GM21825 (cell line): ENCODE results near the gene AP2B1.

Experiments used
- ATAC-seq: cut with Tn5 transposase; IDR thresholded peaks from one replicate; pipeline ENCODE4 v1.9.1; 2021; ENCODE audit warnings: mild to moderate bottlenecking, moderate library complexity; ENCODE audit not compliant: unreplicated experiment

Gene AP2B1

DNA sequence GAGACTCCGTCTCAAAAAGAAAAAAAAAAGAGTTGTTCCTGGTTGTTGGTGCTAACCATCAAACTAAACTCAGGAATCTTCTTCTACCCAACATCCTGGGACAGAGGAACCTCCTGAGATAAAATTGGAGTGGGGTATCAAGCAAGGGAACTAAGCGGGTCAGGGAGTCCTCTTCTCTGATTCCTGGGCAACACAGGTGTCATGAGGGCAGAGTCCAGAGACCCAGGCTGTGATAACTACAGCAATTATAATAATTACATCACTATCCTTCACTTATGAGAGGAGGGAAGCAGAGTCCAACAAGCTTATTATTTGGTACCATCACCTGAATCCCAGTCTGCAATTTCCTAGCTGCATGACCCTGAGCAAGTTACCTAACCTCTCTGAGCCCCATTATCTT, 181.7 kb downstream of the AP2B1 start:
- no peak for ATAC-seq

DNA sequence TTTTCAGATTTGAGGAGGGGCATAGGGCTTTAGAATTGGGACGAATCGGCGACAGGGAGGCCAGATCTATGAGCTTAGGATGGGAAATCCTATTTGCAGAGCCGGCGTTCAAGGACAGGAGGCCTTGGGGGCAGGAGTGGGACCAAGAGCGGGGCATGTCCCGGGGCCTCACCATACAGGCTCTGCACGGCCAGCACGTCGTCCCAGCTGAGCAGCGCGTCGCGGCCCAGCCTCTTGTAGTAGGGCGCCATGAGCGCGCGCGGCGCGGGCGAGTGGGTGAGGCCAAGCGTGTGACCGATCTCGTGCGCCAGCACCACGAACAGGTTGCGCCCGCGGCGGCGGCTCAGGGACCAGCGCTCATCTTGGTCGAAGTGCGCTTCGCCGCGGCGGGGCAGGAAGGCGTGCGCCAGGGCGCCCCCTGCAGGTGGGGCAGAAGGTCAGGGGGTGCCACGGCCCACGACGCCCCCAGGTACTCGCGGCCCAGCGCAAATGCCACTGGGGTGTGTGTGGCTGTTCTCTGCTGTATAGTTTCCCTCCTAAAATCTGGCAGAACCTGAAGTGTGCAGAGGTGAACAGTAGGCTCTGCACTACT, 182.9 kb downstream of the AP2B1 start:
- no peak for ATAC-seq

DNA sequence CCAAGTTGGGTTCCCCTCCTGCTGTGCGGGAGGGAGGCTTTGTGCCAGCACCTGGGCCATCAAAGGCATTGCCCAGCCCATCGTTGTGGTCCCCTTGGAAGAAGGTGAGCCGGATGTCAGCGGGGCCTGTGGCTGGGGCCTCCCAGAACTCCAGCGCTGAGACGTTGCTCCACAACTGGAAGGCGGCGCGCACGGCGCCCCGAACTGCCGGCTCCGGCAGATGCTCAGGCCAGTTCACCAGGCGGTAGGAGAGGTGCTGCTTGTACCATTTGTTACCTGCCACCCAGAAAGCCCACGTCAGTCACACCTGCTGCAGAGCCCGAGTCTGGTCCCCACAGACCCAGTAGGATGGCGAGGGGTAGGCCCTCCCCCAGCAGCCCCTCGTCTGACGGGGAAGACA, 186.0 kb downstream of the AP2B1 start:
- ATAC-seq = no peak

DNA sequence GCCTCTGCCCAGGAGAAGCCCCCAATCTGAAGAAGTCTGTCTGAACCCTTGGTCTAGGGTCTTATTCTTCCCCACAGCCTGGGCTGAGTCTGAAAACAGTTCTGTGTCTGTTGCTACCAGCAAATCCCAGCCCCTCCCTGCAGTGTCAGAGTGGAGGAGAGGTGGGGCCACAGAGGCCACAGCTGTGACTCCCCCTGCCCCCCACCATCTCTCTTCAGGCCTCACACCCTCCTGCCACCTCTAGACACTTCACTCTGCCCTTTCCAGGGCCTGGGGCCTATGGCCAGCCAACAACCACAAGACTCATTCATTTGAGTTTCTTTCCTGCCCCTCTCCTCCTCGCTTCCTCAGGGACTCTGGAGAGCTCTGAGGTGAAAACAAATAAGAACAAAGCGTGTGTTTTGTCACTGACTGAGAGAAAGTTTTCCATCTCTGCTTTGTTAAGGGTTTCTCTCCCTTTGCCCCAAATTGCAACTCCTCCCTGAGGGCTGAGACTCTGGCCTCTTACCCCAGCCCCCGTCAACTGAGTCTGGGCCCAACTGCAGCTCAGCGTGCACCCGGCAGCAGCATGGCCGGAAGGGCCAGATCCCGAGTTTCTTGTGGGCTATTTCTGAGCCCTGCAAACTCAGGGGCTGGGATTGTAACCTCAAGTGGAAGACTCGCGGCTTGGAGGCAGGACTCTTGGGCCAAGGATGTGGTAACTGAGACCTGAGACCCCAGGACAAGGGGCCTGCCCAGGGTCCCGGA, 186.7 kb downstream of the AP2B1 start:
- no peak for ATAC-seq

DNA sequence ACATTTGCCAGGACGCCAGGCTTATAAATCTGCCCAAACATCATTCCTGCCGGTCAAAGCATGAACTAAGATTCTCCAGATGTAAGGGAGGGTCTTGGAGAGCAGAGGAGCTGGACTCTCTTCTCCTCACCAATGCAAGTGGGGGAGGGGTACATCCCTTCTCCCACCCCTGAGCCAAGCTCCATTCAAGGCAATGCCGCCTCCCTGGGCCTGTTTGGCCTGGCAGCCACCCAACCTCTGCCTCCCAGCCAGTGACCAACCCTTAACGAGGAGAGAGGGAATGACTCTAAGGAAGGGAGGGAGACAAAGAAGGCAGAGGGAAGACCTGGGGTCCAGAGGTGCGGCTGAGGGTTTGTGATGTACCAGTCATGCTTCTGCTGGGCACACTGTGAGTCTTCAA, 187.4 kb downstream of the AP2B1 start:
- no peak for ATAC-seq

DNA sequence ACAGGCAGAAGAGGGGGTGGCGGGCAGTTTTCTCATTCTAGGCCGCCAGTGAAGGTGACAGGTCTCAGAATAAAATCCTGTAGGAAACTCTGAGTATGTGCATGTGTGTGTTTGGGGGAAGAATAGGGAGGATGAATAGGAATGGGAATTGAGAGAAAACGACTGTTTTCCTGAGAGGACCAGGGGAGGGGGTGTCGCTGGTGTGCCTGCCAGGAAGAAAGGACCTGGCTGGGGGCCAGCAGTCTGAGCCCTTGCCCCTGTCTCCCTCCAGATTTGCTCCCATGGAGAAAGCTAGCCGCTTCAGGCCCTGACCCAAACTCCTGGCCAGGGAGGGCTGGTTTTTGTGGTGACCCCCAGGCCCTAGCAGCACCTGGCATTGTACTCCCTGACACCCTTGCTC, 187.9 kb downstream of the AP2B1 start:
- ATAC-seq = no peak

DNA sequence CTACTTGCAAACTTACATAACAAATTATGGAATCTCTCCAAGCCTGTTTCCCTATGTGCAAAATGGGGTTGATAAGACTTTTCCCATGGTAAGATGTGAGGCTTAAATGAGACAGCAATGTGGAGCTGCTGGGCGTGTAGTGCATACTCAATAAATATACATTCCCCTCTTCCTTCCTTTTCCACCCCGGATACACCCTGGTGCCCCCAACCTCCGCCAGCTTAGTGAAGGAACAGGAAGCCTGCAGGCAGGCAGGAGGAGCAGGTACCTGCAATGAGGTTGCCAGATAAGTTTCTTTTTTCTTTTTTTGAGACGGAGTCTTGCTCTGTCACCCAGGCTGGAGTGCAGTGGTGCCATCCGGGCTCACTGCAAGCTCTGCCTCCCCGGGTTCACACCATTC, 188.5 kb downstream of the AP2B1 start:
- ATAC-seq = no peak
